Endothelial cell of umbilical vein (primary cell): ENCODE measurements around the gene CCDC34. TPM values are rescaled to one million over a fixed set of nuclear protein-coding genes. Genes with fewer than 3 reads are reported as not detected.
A peak's percentile ranks its signal among the peaks of the same experiment; 100 is the strongest.

Experiments used
- BruUV-seq: library from RNA; stranded (reverse); fragments of 400-500 nt; replicated peaks from 2 replicates; lab custom pipeline; 2021; lab: Mats Ljungman, UMichigan
- CTCF ChIA-PET: fragments of 300-600, 350-600 bp; sonication (Branson Sonifier 250); formaldehyde crosslinking; loops from one replicate; lab custom pipeline; 2021; ENCODE audit warnings: antibody characterized with exemption, inconsistent platforms; lab: Charles Lee
- POLR2A ChIA-PET: fragments of 300-600, 350-600 bp; sonication (Branson Sonifier 250); formaldehyde crosslinking; loops from one replicate; lab custom pipeline; 2021; ENCODE audit warnings: antibody characterized with exemption, inconsistent platforms; lab: Charles Lee
- DNase-seq: peaks from one replicate; pipeline ENCODE4 v3.0.0-alpha.2; 2011; ENCODE audit warnings: low read depth, low spot score
- FAIRE-seq: peaks from 2 replicates; lab custom pipeline; 2011; peaks lifted over from hg19 to GRCh38; lab: Jason Lieb, UNC
- H2AFZ ChIP-seq: 2 replicates; pipeline ENCODE4 v1.6.0; 2012; ENCODE audit warnings: low read depth, low read length, control low read depth, inconsistent platforms
- H3K27ac ChIP-seq: 2 replicates; pipeline ENCODE4 v1.5.1; 2011; ENCODE audit warnings: low read depth, mild to moderate bottlenecking, control low read depth, low read length, moderate library complexity; ENCODE audit not compliant: insufficient read depth
- H3K27me3 ChIP-seq, 2 experiments: 2 replicates each; pipeline versions ENCODE4 v1.6.0 to v1.6.1; 2011; ENCODE audit warnings: low read length in 2 of 2, mixed read lengths in 1 of 2; ENCODE audit not compliant: control insufficient read depth in 2 of 2, insufficient read depth in 2 of 2
- H3K36me3 ChIP-seq, 2 experiments: 2 replicates in 1 of 2; 3 replicates in 1 of 2; pipeline ENCODE4 v1.5.1; 2011; ENCODE audit warnings: low read length in 2 of 2, mild to moderate bottlenecking in 1 of 2, moderate library complexity in 1 of 2; ENCODE audit not compliant: control insufficient read depth in 2 of 2, insufficient read depth in 2 of 2; ENCODE audit errors: extremely low read depth in 1 of 2
- H3K4me1 ChIP-seq: 3 replicates; pipeline ENCODE4 v1.5.1; 2011; ENCODE audit warnings: mild to moderate bottlenecking, low read length; ENCODE audit not compliant: control insufficient read depth, insufficient read depth; ENCODE audit errors: extremely low read depth
- H3K4me2 ChIP-seq: 2 replicates; pipeline ENCODE4 v1.6.1; 2011; ENCODE audit warnings: low read length, control low read depth, mixed read lengths; ENCODE audit not compliant: insufficient read depth
- H3K4me3 ChIP-seq, 3 experiments: fragments of 200-600 bp in 1 of 3; sonication (generic), shearing (Covaris generic) in 1 of 3; replicated peaks in 1 of 3; 2 replicates each; pipeline ENCODE4 v1.5.1; 2011 to 2016; ENCODE audit warnings: control low read depth in 3 of 3, low read length in 3 of 3, mild to moderate bottlenecking in 2 of 3, inconsistent platforms in 1 of 3, low read depth in 1 of 3, moderate library complexity in 1 of 3; ENCODE audit not compliant: insufficient read depth in 1 of 3
- H3K79me2 ChIP-seq: 2 replicates; pipeline ENCODE4 v1.6.0; 2012; ENCODE audit warnings: low read length, inconsistent platforms; ENCODE audit not compliant: control insufficient read depth, insufficient read depth
- H3K9ac ChIP-seq: replicated peaks from 2 replicates; pipeline ENCODE3; 2011; ENCODE audit warnings: low read length, control low read depth; ENCODE audit not compliant: insufficient read depth; ENCODE audit errors: extremely low read depth
- H3K9me1 ChIP-seq: replicated peaks from 3 replicates; pipeline ENCODE4 v1.6.0; 2011; ENCODE audit warnings: mild to moderate bottlenecking, low read length; ENCODE audit not compliant: control insufficient read depth, insufficient read depth; ENCODE audit errors: extremely low read depth
- H3K9me3 ChIP-seq: replicated peaks from 2 replicates; pipeline ENCODE4 v1.5.1; 2012; ENCODE audit warnings: low read length, inconsistent platforms; ENCODE audit not compliant: control insufficient read depth, insufficient read depth
- H4K20me1 ChIP-seq: replicated peaks from 2 replicates; pipeline ENCODE3; 2011; ENCODE audit warnings: mild to moderate bottlenecking, low read length; ENCODE audit not compliant: control insufficient read depth, insufficient read depth; ENCODE audit errors: extremely low read depth
- CTCF ChIP-seq, 2 donors: IDR thresholded peaks; 1 replicate in 1 of 2; 2 replicates in 1 of 2; pipeline ENCODE4 v1.5.1; 2011; ENCODE audit warnings: low read length in 2 of 2, mild to moderate bottlenecking in 2 of 2, moderate library complexity in 2 of 2, control low read depth in 1 of 2, inconsistent platforms in 1 of 2, low read depth in 1 of 2; ENCODE audit not compliant: insufficient read depth in 1 of 2; ENCODE audit errors: extremely low read depth in 1 of 2
- EZH2 ChIP-seq: IDR thresholded peaks from 2 replicates; pipeline ENCODE4 v1.6.1; 2012; ENCODE audit warnings: borderline replicate concordance, low read depth, mild to moderate bottlenecking, moderate library complexity, low read length, inconsistent platforms; ENCODE audit not compliant: severe bottlenecking
- FOS ChIP-seq: IDR thresholded peaks from 2 replicates; pipeline ENCODE4 v1.6.1; 2011; ENCODE audit warnings: mild to moderate bottlenecking, low read length, moderate library complexity, borderline replicate concordance; ENCODE audit not compliant: insufficient read depth
- JUN ChIP-seq: IDR thresholded peaks from 2 replicates; pipeline ENCODE4 v1.6.1; 2011; ENCODE audit warnings: borderline replicate concordance, low read depth; ENCODE audit not compliant: insufficient read length, insufficient read depth
- MAX ChIP-seq: IDR thresholded peaks from 2 replicates; pipeline ENCODE4 v1.6.1; 2011; ENCODE audit not compliant: insufficient read depth, insufficient read length
- MYC ChIP-seq: IDR thresholded peaks from one replicate; pipeline ENCODE4 v1.6.1; 2011; ENCODE audit warnings: mild to moderate bottlenecking, low read depth, low read length
- POLR2A ChIP-seq: IDR thresholded peaks from 2 replicates; pipeline ENCODE4 v1.6.1; 2012; ENCODE audit warnings: low read depth, mild to moderate bottlenecking, control low read depth, low read length
- dilution Hi-C: fragments of 300-500 bp; cut with MboI; formaldehyde crosslinking; loops from one replicate; pipeline ENCODE4 v1.15.0; 2019; ENCODE audit warnings: low sequenced_read_pairs; ENCODE audit not compliant: extremely low pct_ligation_motif_present
- intact Hi-C: fragments of 100-400 bp; cut with micrococcal nuclease; formaldehyde crosslinking; loops from one replicate; pipeline ENCODE4 v1.10.0; 2022
- polyA plus RNA-seq, 4 experiments: library from polyadenylated mRNA; depleted of rRNA in 3 of 4; stranded (reverse) in 3 of 4; unstranded in 1 of 4; fragments of >200 nt; gene quantifications; 2 replicates each; pipeline versions ENCODE4 v1.2.1 to v1.2.3, GENCODE V29; 2011 to 2012; ENCODE audit warnings: missing spikeins in 1 of 4
- total RNA-seq: library from RNA; stranded (reverse); gene quantifications from 2 replicates; pipeline ENCODE4 v1.2.3, GENCODE V29; 2021

Gene CCDC34
- total and polyA plus RNA-seq, 2 donors (not counting 3 experiments of a cell fraction or from before 2014, with no cell fraction given): 2.3 to 11.4 TPM

GRCh38 chr11:27401833-27402316, 38.9 kb upstream of the CCDC34 start:
- H3K27me3 ChIP-seq: no peaks in the 10 kb centered on the region
- no peaks in the 10 kb centered on the region for H4K20me1 ChIP-seq
- no peak overlapping the region for H3K27ac ChIP-seq
- H3K36me3 ChIP-seq: no peaks in the 10 kb centered on the region
- no peak overlapping the region for H2AFZ ChIP-seq
- dilution Hi-C loops (no loop called here), intact Hi-C loops (no loop called here)
- H3K4me2 ChIP-seq: no peak overlapping the region
- no peak for TF ChIP-seq POLR2A
- no peak for TF ChIP-seq EZH2
- no peak for TF ChIP-seq CTCF (IDR thresholded peaks at IDR 0.05; ENCODE audit: extremely low read depth in 1 of 2, insufficient read depth in 1 of 2, low read depth in 1 of 2, low read length in 2 of 2)
- TF ChIP-seq FOS: no peak
- no peak for FAIRE-seq
- no TSS peak for BruUV-seq
- no peaks in the 10 kb centered on the region for H3K9me1 ChIP-seq
- ChIA-PET CTCF (no interaction called here), POLR2A (no interaction called here)
- H3K9ac ChIP-seq: no peak overlapping the region
- no peaks in the 10 kb centered on the region for H3K9me3 ChIP-seq
- no peaks in the 10 kb centered on the region for H3K4me1 ChIP-seq
- no peak for DNase-seq
- H3K4me3 ChIP-seq: no peak overlapping the region
- no peaks in the 10 kb centered on the region for H3K79me2 ChIP-seq

- no TSS peak for BruUV-seq
- DNase-seq (no peak), FAIRE-seq (peak; percentile 4)
- dilution Hi-C loops (no loop called here), intact Hi-C loops (no loop called here)
- Histone ChIP-seq H2AFZ (no peak overlapping the region), H3K9me1 (no peaks in the 10 kb centered on the region), H4K20me1 (no peaks in the 10 kb centered on the region), H3K9me3 (no peaks in the 10 kb centered on the region), H3K4me2 (no peak overlapping the region), H3K27ac (no peak overlapping the region), H3K4me3 (no peak overlapping the region), H3K27me3 (no peaks in the 10 kb centered on the region), H3K4me1 (no peaks in the 10 kb centered on the region), H3K9ac (no peak overlapping the region), H3K36me3 (no peaks in the 10 kb centered on the region), H3K79me2 (no peaks in the 10 kb centered on the region)
- TF ChIP-seq POLR2A (no peak), EZH2 (no peak), MYC (no peak), CTCF (IDR thresholded peaks at IDR 0.05; ENCODE audit: extremely low read depth in 1 of 2, insufficient read depth in 1 of 2, low read depth in 1 of 2, low read length in 2 of 2) (no peak), MAX (no peak), JUN (no peak)
- ChIA-PET POLR2A (no interaction called here), CTCF (no interaction called here)
Observed at GRCh38 chr11:27401280-27401832, 38.3 kb upstream of the CCDC34 start.
